ENCODE measurements around the gene POLD2.

The POLD2 gene

DNA sequence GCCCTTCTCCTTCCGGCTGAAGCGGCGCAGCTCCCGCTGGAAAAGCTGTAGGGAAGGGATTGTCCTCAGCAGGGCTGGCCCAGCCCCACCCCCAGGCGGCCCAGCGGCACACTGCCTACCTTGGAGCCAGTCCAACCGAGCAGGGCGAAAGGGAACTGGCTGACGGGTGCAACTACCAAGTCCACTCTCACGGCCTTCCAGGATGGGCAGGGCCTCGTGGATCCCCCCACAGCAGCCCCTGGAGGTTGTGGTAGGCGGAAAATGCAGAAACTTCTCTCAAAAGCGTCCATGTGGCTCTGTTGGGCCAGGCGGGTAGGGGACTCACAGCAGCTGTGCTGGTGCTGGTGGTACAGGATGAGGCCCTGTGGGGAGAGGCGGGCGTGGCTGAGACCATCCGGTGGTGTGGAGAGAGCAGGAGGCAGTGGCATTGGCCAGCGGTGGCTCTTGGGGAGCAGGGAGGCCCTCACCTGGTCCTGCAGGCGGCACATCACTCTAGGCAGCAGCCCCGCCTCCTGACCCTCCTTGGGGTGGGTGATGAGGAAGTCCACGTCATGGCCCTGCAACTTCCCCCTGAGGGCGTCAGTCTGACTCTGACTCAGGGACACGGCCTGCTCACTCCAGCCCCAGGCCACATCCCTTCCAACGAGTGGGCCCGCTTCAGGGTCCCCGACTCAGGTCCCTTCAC, 49.5 kb downstream of the POLD2 start:
- H3K4me3 ChIP-seq (ENCODE audit: low read depth, low read length) = no peak overlapping the region
- DNase-seq (ENCODE audit: low read depth) = no peak

DNA sequence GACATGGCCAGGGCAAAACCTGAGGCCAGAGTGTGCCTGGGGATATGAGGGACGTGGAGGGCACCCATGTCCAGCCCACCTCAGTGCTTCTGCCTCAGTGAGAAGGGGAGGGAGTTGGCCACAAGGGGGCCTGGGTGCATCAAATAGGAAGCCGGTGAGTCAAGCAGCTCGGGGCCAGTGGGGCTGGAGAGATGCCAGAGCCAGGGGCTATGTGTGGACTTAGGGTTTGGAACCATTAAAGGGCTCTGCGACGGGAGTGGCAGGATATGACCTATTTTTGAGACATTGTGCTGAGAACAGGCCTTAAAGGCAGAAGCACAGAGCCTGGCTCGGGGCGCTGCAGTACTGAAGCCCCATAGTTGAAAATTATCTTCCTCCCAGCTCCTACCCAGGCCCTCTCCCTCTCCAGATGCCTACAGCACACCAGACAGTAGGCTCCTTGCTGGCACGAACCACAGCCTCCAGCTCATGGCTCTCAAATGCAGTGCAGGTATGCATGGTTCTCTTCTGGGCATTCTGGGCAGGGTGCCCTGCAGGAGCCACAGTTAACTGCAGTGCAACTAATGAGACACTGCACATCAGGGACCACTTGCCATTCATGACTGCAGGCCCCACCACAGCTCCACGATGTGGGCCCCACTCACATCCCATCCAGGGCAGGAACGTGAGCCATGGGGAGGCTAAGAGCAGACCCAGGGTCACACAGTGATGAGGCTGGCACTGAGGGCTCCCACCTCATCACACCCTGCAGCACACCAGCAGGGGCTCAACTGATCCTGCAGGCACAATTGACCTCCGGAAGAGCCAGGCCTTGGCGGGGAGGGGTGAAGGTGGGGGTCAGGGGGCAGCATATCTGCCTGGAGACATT, 50.8 kb downstream of the POLD2 start:
- peak; percentile 62 for DNase-seq (ENCODE audit: low read depth)
- no peak overlapping the region for H3K4me3 ChIP-seq (ENCODE audit: low read depth, low read length)

DNA sequence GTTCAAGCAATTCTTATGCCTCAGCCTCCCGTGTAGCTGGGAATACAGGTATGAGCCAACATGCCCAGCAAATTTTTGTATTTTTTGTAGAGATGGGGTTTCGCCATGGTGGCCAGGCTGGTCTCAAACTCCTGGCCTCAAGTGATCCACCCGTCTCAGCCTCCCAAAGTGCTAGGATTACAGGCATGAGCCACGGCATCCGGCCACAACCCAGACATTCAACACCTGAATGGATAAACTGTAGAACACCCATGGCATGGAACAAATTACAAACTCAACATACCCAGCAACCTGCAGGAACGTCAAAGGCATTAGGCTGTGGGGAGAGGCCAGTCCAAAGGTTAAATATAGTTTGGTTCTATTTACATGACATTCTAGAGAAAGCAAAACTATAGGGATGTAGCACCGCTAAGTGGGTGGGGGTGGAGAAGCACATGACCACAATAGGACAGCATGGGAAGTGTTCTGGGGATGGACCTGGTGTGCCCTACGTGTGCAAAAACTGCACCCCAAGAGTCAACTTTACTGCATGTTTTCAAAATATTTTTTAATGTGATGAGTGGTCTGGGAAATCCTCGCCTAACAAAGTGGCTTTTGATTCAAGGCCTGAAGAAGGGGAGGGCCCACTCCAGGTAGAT, 51.5 kb downstream of the POLD2 start:
- DNase-seq (ENCODE audit: low read depth) = no peak
- no peak overlapping the region for H3K4me3 ChIP-seq (ENCODE audit: low read depth, low read length)

DNA sequence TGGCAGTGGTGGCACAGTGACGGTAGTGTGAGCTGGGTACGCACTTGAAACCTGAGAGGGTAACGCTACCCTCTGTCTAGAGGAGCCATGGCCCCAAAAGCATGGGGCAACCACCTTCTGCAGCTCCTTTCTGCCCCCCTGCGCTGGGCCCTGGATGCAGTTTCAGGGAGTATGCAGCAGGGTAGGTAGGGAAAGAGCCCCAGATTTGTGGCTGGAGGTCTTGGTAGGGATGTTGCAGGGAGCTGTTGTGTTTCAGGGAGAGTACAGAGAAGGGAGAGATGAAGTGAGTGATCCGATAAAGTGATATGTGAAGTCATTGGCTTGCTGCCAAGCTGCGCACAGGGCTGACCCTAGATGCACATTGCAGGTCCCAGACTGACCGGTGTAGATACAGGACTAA, 55.3 kb downstream of the POLD2 start:
- no peak overlapping the region for H3K4me3 ChIP-seq (ENCODE audit: low read depth, low read length)
- no peak for DNase-seq (ENCODE audit: low read depth)

DNA sequence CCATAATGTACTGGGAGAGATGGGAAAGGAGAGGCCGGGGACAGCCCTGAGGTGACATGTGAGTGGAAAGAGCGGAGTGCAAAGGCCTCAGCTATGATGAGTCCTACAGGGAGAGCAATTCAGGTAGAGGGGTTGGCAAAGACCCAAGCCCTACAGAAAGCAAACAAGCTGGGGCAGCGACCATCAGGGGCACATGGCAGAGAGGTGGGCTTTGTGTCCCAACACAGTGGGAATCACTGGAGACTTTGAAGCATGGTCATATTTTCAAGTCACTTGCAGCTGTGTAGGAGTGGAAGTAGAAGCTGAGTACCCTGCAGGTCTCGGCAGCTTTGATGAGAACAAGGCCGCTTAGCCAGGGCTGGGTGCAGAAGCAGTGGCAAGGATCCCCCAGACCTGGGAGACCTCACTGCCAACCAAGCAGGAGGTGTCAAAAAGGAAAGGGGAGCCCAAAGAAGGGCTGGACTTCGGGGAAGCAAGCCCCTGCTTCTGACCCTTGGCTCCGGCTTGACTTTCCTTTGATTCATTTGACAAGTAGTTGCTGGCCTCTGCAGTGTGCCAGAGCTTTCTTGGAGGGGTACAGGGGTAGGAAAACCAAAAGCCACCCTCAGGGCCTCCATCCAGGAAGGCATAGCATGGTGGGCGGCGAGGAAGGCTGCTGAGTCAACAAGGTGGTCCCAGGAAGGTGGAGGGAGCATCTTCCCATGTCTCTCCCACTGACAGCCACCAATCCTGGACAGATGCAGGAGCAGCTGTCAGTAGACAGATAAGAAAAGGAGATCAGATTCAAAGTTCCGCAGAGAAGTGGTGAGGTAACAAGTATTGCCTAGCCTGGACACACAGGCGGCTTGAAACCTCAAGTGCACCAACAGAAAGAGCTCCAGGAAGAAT, 56.0 kb downstream of the POLD2 start:
- DNase-seq (ENCODE audit: low read depth) = no peak
- H3K4me3 ChIP-seq (ENCODE audit: low read depth, low read length) = no peak overlapping the region

DNA sequence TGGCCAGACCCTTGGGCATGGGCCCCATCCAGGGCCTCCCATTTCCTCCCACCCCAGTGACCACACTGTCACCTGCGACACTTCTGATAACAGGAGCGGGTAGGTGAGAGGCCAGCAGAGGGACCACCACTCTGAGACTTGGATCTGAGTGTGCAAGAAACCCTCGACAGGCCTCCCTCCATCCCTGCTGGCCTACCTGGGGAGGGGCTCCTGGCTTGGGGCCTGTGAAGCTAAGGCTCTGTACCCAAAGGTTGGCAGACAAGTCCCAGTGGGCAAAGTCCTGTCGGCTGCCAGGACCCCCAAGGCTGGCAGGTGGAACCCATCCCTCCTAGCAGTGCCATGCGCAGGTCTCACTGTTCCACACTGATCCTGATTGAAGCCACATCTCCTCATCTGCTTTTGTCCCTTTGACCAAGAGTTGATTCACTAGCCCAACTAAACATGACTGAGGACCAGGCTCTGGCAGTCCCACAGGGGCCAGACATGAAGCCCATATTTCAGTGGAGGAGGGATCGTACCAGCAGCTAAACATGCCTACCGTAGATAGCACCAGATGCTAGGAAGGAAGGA, 56.8 kb downstream of the POLD2 start:
- no peak overlapping the region for H3K4me3 ChIP-seq (ENCODE audit: low read depth, low read length)
- DNase-seq (ENCODE audit: low read depth) = no peak

DNA sequence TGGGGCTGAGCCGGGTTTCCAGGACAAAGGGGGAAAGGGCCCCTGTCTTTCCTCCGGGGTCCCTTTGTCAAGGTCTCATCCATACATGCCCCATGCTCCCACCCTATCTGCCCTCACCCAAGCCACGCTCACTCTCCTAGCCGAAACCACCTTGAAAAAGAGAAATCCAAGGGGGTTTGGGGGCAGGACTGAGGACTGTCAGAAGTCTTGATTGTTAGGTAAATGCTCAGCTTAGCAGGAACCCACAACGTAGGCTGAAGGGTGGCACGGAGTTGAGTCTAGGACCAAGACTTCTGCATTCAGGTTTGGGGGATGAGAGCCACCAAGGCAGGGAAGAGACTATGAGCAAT, 57.3 kb downstream of the POLD2 start:
- H3K4me3 ChIP-seq (ENCODE audit: low read depth, low read length) = no peak overlapping the region
- DNase-seq (ENCODE audit: low read depth) = no peak

DNA sequence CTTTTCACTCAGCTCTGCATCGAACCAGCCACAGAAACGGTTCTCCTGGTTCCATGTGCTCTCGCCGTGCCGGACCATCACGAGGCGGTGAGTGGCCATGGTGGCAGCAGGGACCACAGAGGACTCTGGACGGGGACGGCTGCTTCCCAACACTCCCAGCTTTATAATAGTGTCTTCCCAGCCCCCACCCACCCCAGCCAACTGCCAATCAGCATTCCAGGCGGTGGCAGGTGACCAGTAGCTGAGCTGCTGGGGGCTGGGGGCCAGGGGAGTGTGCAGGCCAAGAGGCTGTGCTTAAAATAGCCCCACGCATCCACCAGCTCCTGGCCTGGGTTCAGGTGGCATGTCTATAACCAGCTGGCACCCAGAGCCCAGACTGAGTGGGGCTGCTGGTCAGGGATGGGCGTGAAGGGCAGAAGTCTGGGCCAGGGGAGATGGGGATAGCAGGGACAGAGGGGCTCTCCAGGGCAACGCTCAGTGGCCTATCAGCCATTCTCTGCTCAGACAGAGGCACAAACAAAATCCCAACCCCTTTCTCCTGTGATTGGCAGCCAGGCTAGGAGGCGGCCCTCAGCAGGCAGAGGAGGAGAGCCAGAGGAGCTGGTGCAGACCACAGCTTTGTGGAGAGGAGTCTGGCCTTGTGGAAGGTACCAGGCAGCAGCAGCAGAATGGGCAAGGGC, 57.8 kb downstream of the POLD2 start, which contains the start of gene PGAM2:
TSS of gene PGAM2 (minus strand) at position 137 of the 680 bp plus-strand sequence. CDS start at position 99, 38 bp downstream.
- no peak for DNase-seq (ENCODE audit: low read depth)
- H3K4me3 ChIP-seq (ENCODE audit: low read depth, low read length) = no peak within 1 kb of the TSS

DNA sequence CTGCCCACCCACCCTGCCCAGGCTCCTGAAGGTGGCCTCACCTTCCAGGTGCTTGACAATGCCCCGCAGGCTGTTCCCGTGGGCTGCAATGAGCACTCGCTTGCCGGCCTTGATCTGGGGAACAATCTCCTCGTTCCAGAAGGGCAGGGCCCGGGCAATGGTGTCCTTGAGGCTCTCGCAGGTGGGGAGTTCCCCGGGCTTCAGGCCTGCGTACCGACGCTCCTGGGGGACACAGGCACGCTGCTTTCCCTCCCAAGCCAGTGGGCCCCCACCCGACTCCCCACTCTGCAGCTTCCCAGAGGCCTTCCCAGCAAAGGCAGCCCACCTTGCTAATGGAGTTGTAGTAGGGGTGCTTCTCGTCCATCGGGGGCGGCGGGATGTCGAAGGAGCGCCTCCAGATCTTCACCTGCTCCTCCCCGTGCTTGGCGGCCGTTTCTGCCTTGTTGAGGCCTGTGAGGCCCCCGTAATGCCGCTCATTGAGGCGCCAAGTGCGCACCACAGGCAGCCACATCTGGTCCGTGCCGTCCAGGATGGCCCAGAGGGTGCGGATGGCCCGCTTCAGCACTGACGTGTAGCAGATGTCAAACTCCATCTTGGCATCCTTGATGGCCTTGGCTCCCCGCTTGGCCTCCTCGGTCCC, 58.4 kb downstream of the POLD2 start:
- DNase-seq (ENCODE audit: low read depth) = no peak
- no peak overlapping the region for H3K4me3 ChIP-seq (ENCODE audit: low read depth, low read length)

All from skeletal muscle cell (primary cell).